Ovary (tissue), 9 donors: ENCODE measurements around the gene PTPRA. TPM values are rescaled to one million over a fixed set of nuclear protein-coding genes. Genes with fewer than 3 reads are reported as not detected.

Experiments used
- DNase-seq, 5 donors: peaks; one replicate each; pipeline ENCODE4 v3.0.0-alpha.2; 2019 to 2020
- H3K27ac ChIP-seq, 2 donors: fragments of 200-600 bp; one replicate each; pipeline versions ENCODE4 v1.5.1 to v1.8.0; 2019 to 2022
- H3K27me3 ChIP-seq: fragments of 200-600 bp; one replicate; pipeline ENCODE4 v1.8.0; 2022
- H3K36me3 ChIP-seq: fragments of 200-600 bp; sonication (generic); one replicate; pipeline ENCODE4 v1.5.1; 2019
- H3K4me1 ChIP-seq: one replicate; pipeline ENCODE4 v1.8.1; 2013; ENCODE audit warnings: mild to moderate bottlenecking, moderate library complexity; ENCODE audit not compliant: insufficient read depth
- H3K4me3 ChIP-seq: fragments of 200-600 bp; sonication (generic); one replicate; pipeline ENCODE4 v1.5.1; 2017
- H3K9me3 ChIP-seq, 2 donors: fragments of 200-600 bp in 1 of 2; sonication (generic) in 1 of 2; one replicate each; pipeline versions ENCODE4 v1.5.1 to v1.8.1; 2013 to 2019; ENCODE audit warnings: mild to moderate bottlenecking in 1 of 2, moderate library complexity in 1 of 2
- EP300 ChIP-seq: sonication (generic); formaldehyde crosslinking; IDR thresholded peaks from one replicate; pipeline ENCODE4 v1.6.1; 2017; ENCODE audit warnings: antibody characterized with exemption
- POLR2A ChIP-seq: fragments of 450-650 bp; IDR thresholded peaks from one replicate; pipeline ENCODE4 v1.6.1; 2017; ENCODE audit warnings: antibody characterized with exemption, mild to moderate bottlenecking, moderate library complexity
- WGBS, 3 donors: extraction: QIAGEN DNeasy Blood & Tissue Kit in 1 of 3; methylation state at CpG; one replicate each; pipeline versions ENCODE4 v1.1.5 to v1.1.7; 2013 to 2017; 5-methylcytosine and 5-hydroxymethylcytosine counted together
- intact Hi-C, 4 donors: fragments of 100-400 bp; cut with DNase I; formaldehyde crosslinking; loops; one replicate each; pipeline versions ENCODE4 v1.11.0 to v1.15.1; 2022 to 2023
- polyA plus RNA-seq, 2 donors: library from polyadenylated mRNA; stranded (reverse); fragments of 200-250 nt in 1 of 2; fragments of 350-450 nt in 1 of 2; fragmentation: Illumina TruSeq in 1 of 2; extraction: RNeasy Lipid Tissue Mini Kit (QIAGEN cat#74804) in 1 of 2; gene quantifications; one replicate each; pipeline ENCODE4 v1.2.3, GENCODE V29; 2013 to 2014
- total RNA-seq, 7 donors: library from RNA; depleted of rRNA in 2 of 7; stranded (reverse); fragments of >200 nt in 2 of 7; fragmentation: NEBNext Ultra II Directional in 3 of 7; extraction: Animal tissue kit (Norgen Biotek cat#: 25700) in 3 of 7; gene quantifications; one replicate each; pipeline versions ENCODE4 v1.1.0 to v1.2.4, GENCODE V29; 2016 to 2023
- TF ChIP-seq, protein P1 (sequence below), 3 donors: fragments of 450-650 bp in 2 of 3; fragments of 200-600 bp in 1 of 3; IDR thresholded peaks; one replicate each; pipeline versions ENCODE4 v1.5.1 to v1.8.0; 2016 to 2022; ENCODE audit warnings: antibody characterized with exemption in 3 of 3, mild to moderate bottlenecking in 1 of 3
- donor health status: DM: no; HTN: no; CAD: no; lungs with moderate emphysema.
- donor health status: DM: no; HTN: no; CAD: no.
- donor health status: Bipolar disorder and iron deficiency.
- donor health status: DM: yes; HTN: yes; CAD: no.
- donor health status: DM: no; HTN: no; CAD: no.
- donor health status: DM: yes; HTN: yes; CAD: no.

The PTPRA gene
- total and polyA plus RNA-seq, 9 donors: 40.7 to 178 (median 71.8) TPM

DNA sequence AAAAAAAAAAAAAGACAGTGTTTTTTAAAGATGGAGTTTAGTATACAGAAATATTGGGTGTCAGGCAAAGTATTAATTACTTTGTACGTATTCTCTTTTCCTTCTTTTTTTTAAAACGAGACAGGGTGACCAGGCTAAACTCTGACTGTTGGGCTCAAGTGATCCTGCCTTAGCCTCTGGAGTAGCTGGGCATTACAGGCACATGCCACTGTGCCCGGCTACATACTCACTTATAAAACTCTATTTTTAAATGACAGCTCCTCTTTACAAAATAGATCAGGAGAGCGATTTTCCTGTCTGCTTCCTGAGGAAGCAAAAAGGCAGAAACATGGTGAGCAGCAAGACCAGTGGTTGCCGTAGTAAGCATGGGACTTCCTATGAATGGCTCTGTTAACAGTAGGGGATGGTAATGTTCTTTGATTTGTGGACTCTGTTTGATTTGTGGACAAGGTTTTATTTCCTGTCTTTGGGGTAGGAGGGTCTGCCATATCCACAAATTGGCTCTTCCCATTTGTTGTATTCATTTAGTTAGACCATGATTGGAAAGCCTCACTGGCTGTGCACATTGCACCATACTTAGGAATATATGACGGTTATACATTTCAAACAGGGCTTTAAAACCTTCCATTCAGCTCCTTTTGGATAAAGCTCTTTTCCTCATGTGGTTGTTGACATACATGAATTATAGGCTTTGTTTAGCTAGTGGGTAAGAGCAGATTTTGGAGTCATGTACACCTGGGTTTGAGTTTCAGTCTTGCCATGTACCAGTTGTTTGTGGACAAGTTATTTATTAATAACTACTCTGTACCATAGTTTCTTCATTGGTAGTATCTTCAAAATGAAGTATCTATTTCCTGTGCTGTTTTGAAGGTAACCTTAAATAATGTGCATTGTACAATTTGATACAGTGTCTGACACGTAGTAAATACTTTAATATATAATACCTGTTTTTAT lies 45.1 kb downstream of the PTPRA start:
- TF ChIP-seq, protein P1, sequence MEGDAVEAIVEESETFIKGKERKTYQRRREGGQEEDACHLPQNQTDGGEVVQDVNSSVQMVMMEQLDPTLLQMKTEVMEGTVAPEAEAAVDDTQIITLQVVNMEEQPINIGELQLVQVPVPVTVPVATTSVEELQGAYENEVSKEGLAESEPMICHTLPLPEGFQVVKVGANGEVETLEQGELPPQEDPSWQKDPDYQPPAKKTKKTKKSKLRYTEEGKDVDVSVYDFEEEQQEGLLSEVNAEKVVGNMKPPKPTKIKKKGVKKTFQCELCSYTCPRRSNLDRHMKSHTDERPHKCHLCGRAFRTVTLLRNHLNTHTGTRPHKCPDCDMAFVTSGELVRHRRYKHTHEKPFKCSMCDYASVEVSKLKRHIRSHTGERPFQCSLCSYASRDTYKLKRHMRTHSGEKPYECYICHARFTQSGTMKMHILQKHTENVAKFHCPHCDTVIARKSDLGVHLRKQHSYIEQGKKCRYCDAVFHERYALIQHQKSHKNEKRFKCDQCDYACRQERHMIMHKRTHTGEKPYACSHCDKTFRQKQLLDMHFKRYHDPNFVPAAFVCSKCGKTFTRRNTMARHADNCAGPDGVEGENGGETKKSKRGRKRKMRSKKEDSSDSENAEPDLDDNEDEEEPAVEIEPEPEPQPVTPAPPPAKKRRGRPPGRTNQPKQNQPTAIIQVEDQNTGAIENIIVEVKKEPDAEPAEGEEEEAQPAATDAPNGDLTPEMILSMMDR (IDR thresholded peaks at IDR 0.05): no peak
- TF ChIP-seq POLR2A (no peak), EP300 (no peak)

DNA sequence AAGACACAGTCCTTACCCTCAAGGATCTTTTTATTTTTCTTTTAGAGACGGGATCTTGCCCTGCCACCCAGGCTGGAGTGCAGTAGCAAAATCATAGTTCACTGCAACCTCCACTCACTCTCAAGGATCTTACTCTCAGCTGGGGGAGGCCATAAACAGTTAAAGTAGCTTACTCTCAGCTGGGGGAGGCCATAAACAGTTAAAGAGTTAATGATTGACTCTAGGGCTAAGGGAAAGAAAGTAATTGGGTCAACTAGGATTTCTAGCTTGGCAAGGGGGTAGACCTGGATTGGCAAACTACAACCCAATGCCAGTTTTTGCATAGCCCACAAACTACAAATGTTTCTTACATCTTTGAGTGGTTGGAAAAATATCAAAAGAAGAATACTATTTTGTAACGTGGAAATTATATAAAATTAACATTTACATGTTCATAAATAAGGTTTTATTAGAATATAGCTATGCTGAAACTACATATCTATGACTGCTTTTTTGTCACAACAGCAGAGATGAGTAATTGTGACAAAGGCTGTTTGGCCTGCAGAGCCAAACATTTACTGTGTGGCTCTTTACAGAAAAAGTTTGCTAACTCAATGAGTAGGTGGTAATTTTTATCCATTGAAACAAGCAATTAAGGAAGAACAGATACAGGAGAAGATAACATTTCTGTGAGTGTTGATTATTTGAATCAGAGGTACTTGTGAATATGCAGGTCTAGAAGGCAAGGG lies 46.4 kb downstream of the PTPRA start:
- Histone ChIP-seq H3K27ac (no peak overlapping the region), H3K27me3 (no peaks in the 10 kb centered on the region), H3K9me3 (no peaks in the 10 kb centered on the region), H3K36me3 (no peaks in the 10 kb centered on the region), H3K4me3 (no peak overlapping the region), H3K4me1 (no peaks in the 10 kb centered on the region)
- TF ChIP-seq POLR2A (no peak), EP300 (no peak)
- TF ChIP-seq, protein P1 (IDR thresholded peaks at IDR 0.05): no peak
- intact Hi-C loops: no loop called here
- no peak for DNase-seq
- WGBS, 3 donors: 74 to 79% (median 76%) methylated on average over 2 of the region's 2 CpGs

More for the DNA sequence above, 45.1 kb downstream of the PTPRA start:
- no peaks in the 10 kb centered on the region for H3K9me3 ChIP-seq
- H3K4me3 ChIP-seq: no peak overlapping the region
- no peak overlapping the region for H3K27ac ChIP-seq
- DNase-seq: no peak
- WGBS, 3 donors: 77 to 93% (median 93%) methylated on average over 7 of the region's 7 CpGs
- no peaks in the 10 kb centered on the region for H3K27me3 ChIP-seq
- H3K36me3 ChIP-seq: no peaks in the 10 kb centered on the region
- H3K4me1 ChIP-seq: no peaks in the 10 kb centered on the region
- intact Hi-C loops: no loop called here

DNA sequence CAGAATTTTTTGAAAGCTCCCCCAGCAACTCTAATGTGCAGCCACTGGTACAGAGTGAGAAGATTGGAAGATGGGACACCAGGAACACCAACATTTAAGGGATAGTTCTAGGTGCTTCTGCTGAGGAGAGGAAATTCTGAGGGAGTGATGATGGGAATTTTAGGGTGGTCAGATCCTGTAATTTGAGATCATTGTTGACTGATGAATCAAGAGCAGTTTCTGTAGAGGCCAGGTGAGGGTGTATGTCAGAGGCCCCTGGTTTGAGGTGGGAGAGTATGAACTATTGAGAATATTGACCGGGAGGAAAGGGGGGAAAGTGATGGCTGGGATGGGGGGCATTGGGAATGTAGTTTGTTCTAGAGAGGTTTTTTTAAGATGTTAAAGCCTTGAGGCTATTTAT lies 47.2 kb downstream of the PTPRA start:
- 79 to 94% (median 81%) methylated on average over 1 of the region's 1 CpG for WGBS, 3 donors
- no peaks in the 10 kb centered on the region for H3K9me3 ChIP-seq
- no peaks in the 10 kb centered on the region for H3K27me3 ChIP-seq
- TF ChIP-seq, protein P1 (IDR thresholded peaks at IDR 0.05): no peak
- TF ChIP-seq POLR2A (no peak), EP300 (no peak)
- no peak overlapping the region for H3K4me3 ChIP-seq
- intact Hi-C loops: no loop called here
- no peak for DNase-seq
- H3K27ac ChIP-seq: no peak overlapping the region
- H3K4me1 ChIP-seq: no peaks in the 10 kb centered on the region
- H3K36me3 ChIP-seq: no peaks in the 10 kb centered on the region

DNA sequence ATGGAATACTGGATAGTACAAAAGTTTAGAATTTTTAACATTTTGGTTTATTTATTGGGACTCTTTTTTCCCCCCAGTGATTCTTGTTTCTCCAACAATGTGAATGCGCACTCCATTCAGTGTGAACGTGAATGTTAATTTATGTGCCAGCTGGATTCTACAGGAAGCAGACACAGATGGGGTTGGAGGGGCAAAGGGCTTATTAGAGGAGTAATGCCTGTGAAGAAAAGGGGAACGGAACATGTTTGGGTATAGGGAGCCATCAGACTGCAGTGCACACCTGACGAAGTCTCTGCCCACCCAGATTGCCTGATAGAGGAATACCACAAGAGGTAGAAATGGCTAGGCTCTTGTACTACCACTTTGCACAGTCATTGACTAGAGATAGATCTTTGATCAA lies 48.2 kb downstream of the PTPRA start:
- 88 to 90% (median 89%) methylated on average over 4 of the region's 4 CpGs for WGBS, 3 donors
- intact Hi-C loops: no loop called here
- TF ChIP-seq EP300 (no peak), POLR2A (no peak)
- TF ChIP-seq, protein P1 (IDR thresholded peaks at IDR 0.05): no peak
- Histone ChIP-seq H3K4me3 (no peak overlapping the region), H3K4me1 (no peaks in the 10 kb centered on the region), H3K27ac (no peak overlapping the region), H3K27me3 (no peaks in the 10 kb centered on the region), H3K36me3 (no peaks in the 10 kb centered on the region), H3K9me3 (no peaks in the 10 kb centered on the region)
- no peak for DNase-seq
